Myometrial cell (primary cell): ENCODE measurements around the gene TMEM47. TPM values are rescaled to one million over a fixed set of nuclear protein-coding genes. Genes with fewer than 3 reads are reported as not detected.

ENCODE experiments used
- total RNA-seq: library from RNA; depleted of rRNA; stranded (reverse); fragments of >200 nt; gene quantifications from 2 replicates; pipeline ENCODE4 v1.2.3, GENCODE V29; 2015

Gene TMEM47
- 18.3 and 20.2 TPM in 2 replicates for total RNA-seq

DNA sequence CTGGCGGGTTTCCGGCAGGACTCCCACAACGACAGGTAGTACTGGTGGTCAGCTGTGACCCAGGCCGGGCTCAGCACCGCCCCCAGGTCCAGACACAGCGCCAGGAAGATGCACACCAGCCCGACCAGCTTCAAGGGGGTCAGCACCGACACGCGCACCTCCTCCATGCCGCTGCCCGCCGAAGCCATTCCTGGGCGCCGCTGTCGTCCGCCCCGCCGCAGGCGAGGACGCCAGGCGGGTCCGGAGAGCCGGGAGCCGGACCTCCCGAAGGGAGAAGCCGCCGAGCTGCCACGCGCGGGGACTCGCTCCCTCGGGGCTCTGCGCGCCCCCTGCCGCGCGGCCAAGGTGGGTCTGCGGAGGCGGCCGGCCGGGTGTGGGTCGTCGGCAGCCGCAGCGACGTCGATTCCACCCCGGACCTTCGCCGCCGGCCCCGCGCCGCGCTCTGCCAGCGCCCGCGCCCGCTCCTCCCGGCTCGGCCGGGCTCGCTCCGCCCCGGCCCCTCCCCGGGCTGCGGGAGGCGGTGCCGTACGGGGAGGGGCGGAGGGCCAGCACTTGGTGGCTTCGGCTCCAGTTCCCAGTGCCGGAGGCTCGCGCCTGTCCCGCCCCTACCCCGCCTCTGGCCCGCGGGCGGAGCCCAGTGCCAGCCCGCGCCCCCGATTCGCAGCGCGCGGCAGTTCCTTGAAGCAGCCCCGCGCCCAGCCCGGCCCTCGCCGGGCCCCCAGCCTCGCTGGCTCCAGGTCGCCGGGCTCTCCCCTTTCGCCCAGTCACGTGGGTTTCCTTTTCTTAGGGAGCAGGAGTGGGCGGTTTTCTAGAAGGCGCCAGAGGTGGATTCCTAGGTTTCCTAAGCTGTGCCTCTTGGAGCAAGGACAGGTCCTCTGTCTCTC, at the start of gene TMEM47:
Gene TMEM47 (minus strand): TSS at position 444 of the 884 bp plus-strand sequence. CDS start 256 bp downstream, at position 188.

